Measurements from ENCODE around the gene ANKAR.

The ANKAR gene

GRCh38 chr2:189723192-189723591 is 48.7 kb downstream of the ANKAR start:
- no peak overlapping the region for H3K4me3 ChIP-seq (ENCODE audit: low read length)
- TF ChIP-seq CTCF (conservative IDR thresholded peaks at IDR 0.05; ENCODE audit: low read length), result no peak
- no peak for DNase-seq (ENCODE audit: low read depth)
